ENCODE data around the gene C18orf63. TPM values are rescaled to one million over a fixed set of nuclear protein-coding genes. Genes with fewer than 3 reads are reported as not detected.
A peak's percentile ranks its signal among the peaks of the same experiment; 100 is the strongest.

Gene C18orf63
- total and polyA plus RNA-seq, 2 donors: under 0.01 to 0.09 TPM

- H3K27me3 ChIP-seq (ENCODE audit: control insufficient read depth in 2 of 2, insufficient read depth in 1 of 2, low read length in 1 of 2): no peaks in the 10 kb centered on the region
- H3K4me3 ChIP-seq (ENCODE audit: low read length in 2 of 2): no peak overlapping the region
- no peaks in the 10 kb centered on the region for H3K9me3 ChIP-seq (ENCODE audit: control insufficient read depth in 2 of 2, insufficient read depth in 1 of 2, low read length in 1 of 2)
- no peak for DNase-seq (ENCODE audit: low read depth in 6 of 9, low spot score in 9 of 9)
- no peak overlapping the region for H3K27ac ChIP-seq (ENCODE audit: low read depth in 1 of 2, low read length in 1 of 2)
- H3K36me3 ChIP-seq (ENCODE audit: control insufficient read depth in 2 of 2, insufficient read depth in 2 of 2, low read length in 1 of 2): peaks cover 0 to 8% of the 10 kb centered on the region in 2 donors
- peaks cover 12 to 19% of the 10 kb centered on the region in 2 donors for H3K4me1 ChIP-seq (ENCODE audit: control insufficient read depth in 2 of 2, insufficient read depth in 2 of 2, low read length in 2 of 2)
- WGBS: over 99% methylated on average over 2 of the region's 2 CpGs
Observed at GRCh38 chr18:74277296-74277695, 38.3 kb upstream of the C18orf63 start.

- H3K27me3 ChIP-seq (ENCODE audit: control insufficient read depth in 2 of 2, insufficient read depth in 1 of 2, low read length in 1 of 2): no peaks in the 10 kb centered on the region
- H3K27ac ChIP-seq (ENCODE audit: low read depth in 1 of 2, low read length in 1 of 2): no peak overlapping the region
- H3K4me1 ChIP-seq (ENCODE audit: control insufficient read depth in 2 of 2, insufficient read depth in 2 of 2, low read length in 2 of 2): peaks cover 20 to 27% of the 10 kb centered on the region in 2 donors
- peaks cover 0 to 8% of the 10 kb centered on the region in 2 donors for H3K36me3 ChIP-seq (ENCODE audit: control insufficient read depth in 2 of 2, insufficient read depth in 2 of 2, low read length in 1 of 2)
- no peak overlapping the region for H3K4me3 ChIP-seq (ENCODE audit: low read length in 2 of 2)
- 98% methylated on average over 7 of the region's 7 CpGs for WGBS
- no peak for DNase-seq (ENCODE audit: low read depth in 6 of 9, low spot score in 9 of 9)
- no peaks in the 10 kb centered on the region for H3K9me3 ChIP-seq (ENCODE audit: control insufficient read depth in 2 of 2, insufficient read depth in 1 of 2, low read length in 1 of 2)
Observed at GRCh38 chr18:74278058-74278457, 37.6 kb upstream of the C18orf63 start.

- DNase-seq (ENCODE audit: low read depth in 6 of 9, low spot score in 9 of 9): no peak
- Histone ChIP-seq H3K36me3 (ENCODE audit: control insufficient read depth in 2 of 2, insufficient read depth in 2 of 2, low read length in 1 of 2) (peaks cover 0 to 8% of the 10 kb centered on the region in 2 donors), H3K4me1 (ENCODE audit: control insufficient read depth in 2 of 2, insufficient read depth in 2 of 2, low read length in 2 of 2) (peaks cover 28 to 35% of the 10 kb centered on the region in 2 donors), H3K9me3 (ENCODE audit: control insufficient read depth in 2 of 2, insufficient read depth in 1 of 2, low read length in 1 of 2) (no peaks in the 10 kb centered on the region), H3K27me3 (ENCODE audit: control insufficient read depth in 2 of 2, insufficient read depth in 1 of 2, low read length in 1 of 2) (no peaks in the 10 kb centered on the region), H3K27ac (ENCODE audit: low read depth in 1 of 2, low read length in 1 of 2) (no peak overlapping the region), H3K4me3 (ENCODE audit: low read length in 2 of 2) (no peak overlapping the region)
- WGBS: over 99% methylated on average over 7 of the region's 7 CpGs
Observed at GRCh38 chr18:74278983-74279382, 36.7 kb upstream of the C18orf63 start.

- Histone ChIP-seq H3K4me3 (ENCODE audit: low read length in 2 of 2) (no peak overlapping the region), H3K27ac (ENCODE audit: low read depth in 1 of 2, low read length in 1 of 2) (peak overlapping the region; percentile 67 to 71), H3K9me3 (ENCODE audit: control insufficient read depth in 2 of 2, insufficient read depth in 1 of 2, low read length in 1 of 2) (no peaks in the 10 kb centered on the region), H3K4me1 (ENCODE audit: control insufficient read depth in 2 of 2, insufficient read depth in 2 of 2, low read length in 2 of 2) (peaks cover 43 to 51% of the 10 kb centered on the region in 2 donors), H3K36me3 (ENCODE audit: control insufficient read depth in 2 of 2, insufficient read depth in 2 of 2, low read length in 1 of 2) (peaks cover 0 to 8% of the 10 kb centered on the region in 2 donors), H3K27me3 (ENCODE audit: control insufficient read depth in 2 of 2, insufficient read depth in 1 of 2, low read length in 1 of 2) (no peaks in the 10 kb centered on the region)
- peak in 3 of 9 donors; percentile 41 to 69 (median 42) for DNase-seq (ENCODE audit: low read depth in 6 of 9, low spot score in 9 of 9)
- WGBS: 80% methylated on average over 4 of the region's 4 CpGs
Observed at GRCh38 chr18:74281011-74281979, 34.3 kb upstream of the C18orf63 start.

- no peak overlapping the region for H3K4me3 ChIP-seq (ENCODE audit: low read length in 2 of 2)
- H3K4me1 ChIP-seq (ENCODE audit: control insufficient read depth in 2 of 2, insufficient read depth in 2 of 2, low read length in 2 of 2): peaks cover 47 to 56% of the 10 kb centered on the region in 2 donors
- H3K27me3 ChIP-seq (ENCODE audit: control insufficient read depth in 2 of 2, insufficient read depth in 1 of 2, low read length in 1 of 2): no peaks in the 10 kb centered on the region
Observed at GRCh38 chr18:74281980-74282754, 33.5 kb upstream of the C18orf63 start.

GRCh38 chr18:74282755-74283554 is 32.7 kb upstream of the C18orf63 start:
- Histone ChIP-seq H3K27ac (ENCODE audit: low read depth in 1 of 2, low read length in 1 of 2) (peak overlapping the region; percentile 37 to 67), H3K4me1 (ENCODE audit: control insufficient read depth in 2 of 2, insufficient read depth in 2 of 2, low read length in 2 of 2) (peaks cover 53 to 63% of the 10 kb centered on the region in 2 donors), H3K27me3 (ENCODE audit: control insufficient read depth in 2 of 2, insufficient read depth in 1 of 2, low read length in 1 of 2) (no peaks in the 10 kb centered on the region), H3K9me3 (ENCODE audit: control insufficient read depth in 2 of 2, insufficient read depth in 1 of 2, low read length in 1 of 2) (no peaks in the 10 kb centered on the region), H3K36me3 (ENCODE audit: control insufficient read depth in 2 of 2, insufficient read depth in 2 of 2, low read length in 1 of 2) (peaks cover 0 to under 1% of the 10 kb centered on the region in 2 donors), H3K4me3 (ENCODE audit: low read length in 2 of 2) (no peak overlapping the region)
- DNase-seq (ENCODE audit: low read depth in 6 of 9, low spot score in 9 of 9): peak in 2 of 9 donors; percentile 50 to 68
- 63% methylated on average over 10 of the region's 10 CpGs for WGBS

More at GRCh38 chr18:74281980-74282754, 33.5 kb upstream of the C18orf63 start:
- H3K9me3 ChIP-seq (ENCODE audit: control insufficient read depth in 2 of 2, insufficient read depth in 1 of 2, low read length in 1 of 2): no peaks in the 10 kb centered on the region
- peak overlapping the region; percentile 67 to 71 for H3K27ac ChIP-seq (ENCODE audit: low read depth in 1 of 2, low read length in 1 of 2)
- peaks cover 0 to 8% of the 10 kb centered on the region in 2 donors for H3K36me3 ChIP-seq (ENCODE audit: control insufficient read depth in 2 of 2, insufficient read depth in 2 of 2, low read length in 1 of 2)
- DNase-seq (ENCODE audit: low read depth in 6 of 9, low spot score in 9 of 9): peak in 2 of 9 donors; percentile 25 to 50
- 39% methylated on average over 12 of the region's 12 CpGs for WGBS

- Histone ChIP-seq H3K9me3 (ENCODE audit: control insufficient read depth in 2 of 2, insufficient read depth in 1 of 2, low read length in 1 of 2) (no peaks in the 10 kb centered on the region), H3K27me3 (ENCODE audit: control insufficient read depth in 2 of 2, insufficient read depth in 1 of 2, low read length in 1 of 2) (no peaks in the 10 kb centered on the region), H3K27ac (ENCODE audit: low read depth in 1 of 2, low read length in 1 of 2) (peak overlapping the region in 1 of 2 donors; percentile 67), H3K36me3 (ENCODE audit: control insufficient read depth in 2 of 2, insufficient read depth in 2 of 2, low read length in 1 of 2) (no peaks in the 10 kb centered on the region), H3K4me1 (ENCODE audit: control insufficient read depth in 2 of 2, insufficient read depth in 2 of 2, low read length in 2 of 2) (peaks cover 59 to 70% of the 10 kb centered on the region in 2 donors), H3K4me3 (ENCODE audit: low read length in 2 of 2) (no peak overlapping the region)
- DNase-seq (ENCODE audit: low read depth in 6 of 9, low spot score in 9 of 9): no peak
- 90% methylated on average over 10 of the region's 10 CpGs for whole genome bisulfite sequencing
Observed at GRCh38 chr18:74283646-74284045, 32.0 kb upstream of the C18orf63 start.

GRCh38 chr18:74284191-74284979 is 31.3 kb upstream of the C18orf63 start:
- no peak for DNase-seq (ENCODE audit: low read depth in 6 of 9, low spot score in 9 of 9)
- Histone ChIP-seq H3K36me3 (ENCODE audit: control insufficient read depth in 2 of 2, insufficient read depth in 2 of 2, low read length in 1 of 2) (no peaks in the 10 kb centered on the region), H3K4me1 (ENCODE audit: control insufficient read depth in 2 of 2, insufficient read depth in 2 of 2, low read length in 2 of 2) (peaks cover 63 to 74% of the 10 kb centered on the region in 2 donors), H3K9me3 (ENCODE audit: control insufficient read depth in 2 of 2, insufficient read depth in 1 of 2, low read length in 1 of 2) (no peaks in the 10 kb centered on the region), H3K27ac (ENCODE audit: low read depth in 1 of 2, low read length in 1 of 2) (peak overlapping the region in 1 of 2 donors; percentile 66), H3K27me3 (ENCODE audit: control insufficient read depth in 2 of 2, insufficient read depth in 1 of 2, low read length in 1 of 2) (no peaks in the 10 kb centered on the region), H3K4me3 (ENCODE audit: low read length in 2 of 2) (no peak overlapping the region)
- WGBS: 93% methylated on average over 11 of the region's 11 CpGs
